Right lobe of liver (tissue), 6 donors: ENCODE data around the gene CFAP46. TPM values are rescaled to one million over a fixed set of nuclear protein-coding genes. Genes with fewer than 3 reads are reported as not detected.
A peak's percentile ranks its signal among the peaks of the same experiment; 100 is the strongest.

ENCODE experiments used
- ATAC-seq, 4 donors: fragments of 200-7000 bp; cut with Tn5 transposase; one replicate each; pipeline ENCODE4 v1.9.1; 2020; ENCODE audit warnings: mild to moderate bottlenecking in 4 of 4, moderate library complexity in 4 of 4
- DNase-seq, 3 donors: peaks; one replicate each; pipeline ENCODE4 v3.0.0-alpha.2; 2020
- H3K27ac ChIP-seq, 3 donors: fragments of 200-600 bp; one replicate each; pipeline ENCODE4 v1.8.0; 2022
- H3K27me3 ChIP-seq, 2 donors: fragments of 200-600 bp; one replicate each; pipeline ENCODE4 v1.8.0; 2022
- H3K36me3 ChIP-seq, 4 donors: fragments of 200-600 bp; sonication (generic) in 1 of 4; one replicate each; pipeline versions ENCODE4 v1.5.1 to v1.8.0; 2017 to 2022; ENCODE audit warnings: control low read depth in 1 of 4
- H3K4me1 ChIP-seq, 4 donors: fragments of 200-600 bp; sonication (generic) in 1 of 4; one replicate each; pipeline versions ENCODE4 v1.5.1 to v1.8.0; 2017 to 2022; ENCODE audit warnings: control low read depth in 1 of 4
- H3K4me3 ChIP-seq, 3 donors: fragments of 200-600 bp; one replicate each; pipeline ENCODE4 v1.8.0; 2022
- H3K9me3 ChIP-seq, 4 donors: fragments of 200-600 bp; sonication (generic) in 1 of 4; one replicate each; pipeline versions ENCODE4 v1.5.1 to v1.8.0; 2017 to 2022; ENCODE audit warnings: control low read depth in 1 of 4
- POLR2A ChIP-seq: fragments of 450-650 bp; IDR thresholded peaks from one replicate; pipeline ENCODE4 v1.6.1; 2017; ENCODE audit warnings: antibody characterized with exemption, mild to moderate bottlenecking
- WGBS: methylation state at CpG from one replicate; pipeline ENCODE4 v1.1.6; 2018; ENCODE audit warnings: low coverage, low lambda C conversion rate; ENCODE audit not compliant: insufficient coverage; ENCODE audit errors: missing lambda C conversion rate; 5-methylcytosine and 5-hydroxymethylcytosine counted together
- intact Hi-C, 2 donors: fragments of 100-400 bp; cut with DNase I; formaldehyde crosslinking; loops; one replicate each; pipeline versions ENCODE4 v1.11.2 to v1.14.1; 2022
- total RNA-seq, 6 experiments: library from RNA; depleted of rRNA in 2 of 6; stranded (reverse); fragments of >200 nt in 2 of 6; fragmentation: NEBNext Ultra II Directional in 3 of 6; extraction: Animal tissue kit (Norgen Biotek cat#: 25700) in 3 of 6; gene quantifications; one replicate each; pipeline versions ENCODE4 v1.1.0 to v1.2.4, GENCODE V29; 2016 to 2023
- TF ChIP-seq, protein P1 (sequence below), 4 donors: fragments of 200-600 bp in 3 of 4; fragments of 450-650 bp in 1 of 4; IDR thresholded peaks; one replicate each; pipeline versions ENCODE4 v1.5.1 to v1.8.0; 2016 to 2022; ENCODE audit warnings: antibody characterized with exemption in 4 of 4, mild to moderate bottlenecking in 2 of 4
- donor health status: DM: no; HTN: yes; CAD: no.
- donor health status: DM: no; HTN: no; CAD: no.
- donor health status: DM: no; HTN: no; CAD: no.
- donor health status: DM: no; HTN: yes; CAD: no.
- donor health status: DM: no; HTN: yes; CAD: no.

The CFAP46 gene
- total RNA-seq, 6 experiments from 2014 or later: 0.16 to 0.67 (median 0.32) TPM

DNA sequence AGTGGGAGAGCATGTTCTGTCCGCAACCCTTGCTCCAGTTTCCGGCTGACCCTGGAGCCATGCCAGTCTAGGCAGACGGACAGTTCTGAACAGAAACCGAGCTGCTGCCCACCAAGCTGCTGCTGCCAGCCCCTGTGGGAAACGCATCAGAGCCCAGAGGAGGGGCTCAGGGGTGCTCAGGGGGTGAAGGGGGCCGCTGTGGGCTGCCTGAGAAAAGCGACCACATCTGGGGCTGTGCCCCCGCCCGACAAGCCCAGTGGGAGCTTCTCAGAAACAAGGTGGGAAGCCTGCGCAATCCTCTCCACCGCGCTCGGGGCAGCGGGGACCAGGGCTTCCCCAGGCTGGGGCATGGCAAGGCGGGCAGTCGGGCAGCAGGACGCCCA is 38.8 kb upstream of the CFAP46 start:
- DNase-seq (peak in 1 of 3 donors; percentile 56), ATAC-seq (peak; percentile 35 to 41 (median 38))
- intact Hi-C loops: no loop called here
- Histone ChIP-seq H3K9me3 (no peaks in the 10 kb centered on the region), H3K36me3 (no peaks in the 10 kb centered on the region), H3K4me1 (no peaks in the 10 kb centered on the region), H3K4me3 (no peak overlapping the region), H3K27me3 (no peaks in the 10 kb centered on the region), H3K27ac (no peak overlapping the region)
- TF ChIP-seq, protein P1, sequence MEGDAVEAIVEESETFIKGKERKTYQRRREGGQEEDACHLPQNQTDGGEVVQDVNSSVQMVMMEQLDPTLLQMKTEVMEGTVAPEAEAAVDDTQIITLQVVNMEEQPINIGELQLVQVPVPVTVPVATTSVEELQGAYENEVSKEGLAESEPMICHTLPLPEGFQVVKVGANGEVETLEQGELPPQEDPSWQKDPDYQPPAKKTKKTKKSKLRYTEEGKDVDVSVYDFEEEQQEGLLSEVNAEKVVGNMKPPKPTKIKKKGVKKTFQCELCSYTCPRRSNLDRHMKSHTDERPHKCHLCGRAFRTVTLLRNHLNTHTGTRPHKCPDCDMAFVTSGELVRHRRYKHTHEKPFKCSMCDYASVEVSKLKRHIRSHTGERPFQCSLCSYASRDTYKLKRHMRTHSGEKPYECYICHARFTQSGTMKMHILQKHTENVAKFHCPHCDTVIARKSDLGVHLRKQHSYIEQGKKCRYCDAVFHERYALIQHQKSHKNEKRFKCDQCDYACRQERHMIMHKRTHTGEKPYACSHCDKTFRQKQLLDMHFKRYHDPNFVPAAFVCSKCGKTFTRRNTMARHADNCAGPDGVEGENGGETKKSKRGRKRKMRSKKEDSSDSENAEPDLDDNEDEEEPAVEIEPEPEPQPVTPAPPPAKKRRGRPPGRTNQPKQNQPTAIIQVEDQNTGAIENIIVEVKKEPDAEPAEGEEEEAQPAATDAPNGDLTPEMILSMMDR (IDR thresholded peaks at IDR 0.05): no peak
- no peak for TF ChIP-seq POLR2A
- WGBS: 33% methylated on average over 5 of the region's 17 CpGs

DNA sequence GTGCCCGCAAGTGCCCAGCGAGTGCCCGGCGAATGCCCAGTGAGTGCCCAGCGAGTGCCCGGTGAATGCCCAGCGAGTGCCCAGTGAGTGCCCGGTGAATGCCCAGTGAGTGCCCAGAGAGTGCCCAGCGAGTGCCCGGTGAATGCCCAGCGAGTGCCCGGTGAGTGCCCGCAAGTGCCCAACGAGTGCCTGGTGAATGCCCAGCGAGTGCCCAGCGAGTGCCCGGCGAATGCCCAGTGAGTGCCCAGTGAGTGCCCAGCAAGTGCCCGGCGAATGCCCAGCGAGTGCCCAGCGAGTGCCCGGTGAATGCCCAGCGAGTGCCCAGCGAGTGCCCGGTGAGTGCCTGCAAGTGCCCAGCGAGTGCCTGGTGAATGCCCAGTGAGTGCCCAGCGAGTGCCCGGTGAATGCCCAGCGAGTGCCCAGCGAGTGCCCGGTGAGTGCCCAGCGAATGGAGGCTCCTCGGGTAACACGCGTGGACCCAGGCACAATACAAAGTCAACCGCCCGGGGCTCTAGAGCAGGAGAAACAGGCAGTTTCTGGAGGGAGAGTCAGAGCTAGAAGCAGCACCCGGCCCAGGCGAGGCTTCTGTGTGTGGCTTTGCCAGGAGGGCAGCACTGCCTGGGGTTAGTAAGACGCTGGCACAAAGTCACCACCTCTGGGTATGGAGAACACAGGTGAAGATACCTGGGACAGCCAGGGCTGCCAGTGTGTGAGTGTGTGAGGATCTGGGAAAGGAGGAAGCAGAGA is 38.2 kb upstream of the CFAP46 start:
- intact Hi-C loops: no loop called here
- no peak for ATAC-seq

DNA sequence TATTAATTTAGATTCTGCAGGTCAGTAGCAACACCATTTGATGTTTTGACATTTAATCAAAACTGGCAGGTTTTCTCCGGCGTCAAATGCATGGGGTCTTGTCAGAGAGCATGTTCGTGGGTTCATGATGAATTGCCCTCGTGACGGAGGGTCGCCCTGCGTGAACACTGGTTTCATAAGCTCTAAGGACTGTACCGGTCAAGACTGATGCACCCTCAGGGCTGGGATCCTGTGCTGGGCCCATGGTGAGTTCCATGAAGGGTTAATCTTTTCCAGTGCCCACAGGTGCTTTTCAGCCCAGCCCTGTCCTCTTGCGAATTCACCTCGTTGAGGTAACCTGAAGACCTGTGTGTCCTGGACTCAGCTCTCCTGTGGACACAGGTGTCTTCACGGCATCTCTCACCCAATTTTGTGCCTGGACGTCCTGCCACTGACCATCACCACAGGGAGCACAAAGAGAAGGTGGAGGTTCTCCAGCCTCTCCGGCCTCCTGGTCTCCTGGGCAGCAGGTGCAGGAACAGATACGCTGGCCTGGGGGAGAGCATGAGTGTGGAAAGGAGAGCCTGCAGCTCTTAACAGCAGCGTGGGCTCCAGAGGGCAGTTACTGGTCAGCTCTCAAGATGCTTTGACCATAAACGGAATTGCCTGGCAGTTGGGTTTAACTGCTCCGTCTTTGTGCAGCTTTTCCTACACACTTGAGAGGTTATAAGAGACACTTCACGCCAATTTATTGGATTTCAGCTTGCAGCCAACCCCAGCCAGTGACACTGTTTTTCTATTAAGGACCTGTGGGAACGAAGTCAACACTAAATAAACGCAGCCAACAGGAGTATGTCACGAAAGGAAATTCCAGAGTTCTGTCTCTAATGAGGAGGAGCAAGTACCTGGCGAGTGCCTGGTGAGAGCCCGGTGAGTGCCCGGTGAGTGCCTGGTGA is 37.4 kb upstream of the CFAP46 start:
- no peak for TF ChIP-seq POLR2A
- TF ChIP-seq, protein P1 (IDR thresholded peaks at IDR 0.05): no peak
- H3K27ac ChIP-seq: no peak overlapping the region
- H3K36me3 ChIP-seq: no peaks in the 10 kb centered on the region
- intact Hi-C loops: no loop called here
- no peaks in the 10 kb centered on the region for H3K27me3 ChIP-seq
- no peaks in the 10 kb centered on the region for H3K4me1 ChIP-seq
- no peaks in the 10 kb centered on the region for H3K9me3 ChIP-seq
- DNase-seq (peak in 1 of 3 donors; percentile 28), ATAC-seq (no peak)
- WGBS: 45% methylated on average over 15 of the region's 24 CpGs
- no peak overlapping the region for H3K4me3 ChIP-seq

More for the DNA sequence above, 38.2 kb upstream of the CFAP46 start:
- TF ChIP-seq POLR2A: no peak
- TF ChIP-seq, protein P1 (IDR thresholded peaks at IDR 0.05): no peak
- Histone ChIP-seq H3K27me3 (no peaks in the 10 kb centered on the region), H3K27ac (no peak overlapping the region), H3K9me3 (no peaks in the 10 kb centered on the region), H3K4me3 (no peak overlapping the region), H3K4me1 (no peaks in the 10 kb centered on the region), H3K36me3 (no peaks in the 10 kb centered on the region)
- peak in 2 of 3 donors; percentile 27 to 37 for DNase-seq
- WGBS: 57% methylated on average over 1 of the region's 41 CpGs

DNA sequence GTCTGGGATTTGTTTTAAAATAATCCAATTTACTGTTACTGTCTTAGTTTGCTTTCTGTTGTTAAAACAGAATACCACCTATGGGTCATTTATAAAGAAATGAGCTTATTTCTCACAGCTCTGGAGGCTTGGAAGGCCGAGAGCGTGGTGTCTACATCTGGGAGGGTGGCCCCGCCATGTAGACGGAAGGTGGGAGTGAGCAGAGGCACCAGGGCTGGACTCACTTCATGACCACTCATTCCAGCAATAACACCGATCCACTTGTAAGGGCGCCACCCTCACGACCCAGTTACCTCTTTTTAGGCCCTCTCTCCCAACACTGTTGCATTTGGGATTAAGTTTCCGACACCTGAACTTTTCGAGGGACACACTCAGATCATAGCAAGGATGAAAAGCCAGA is 36.2 kb upstream of the CFAP46 start:
- no peak for ATAC-seq

More for the DNA sequence above, 36.2 kb upstream of the CFAP46 start:
- WGBS: 61% methylated on average over 9 of the region's 9 CpGs
- no peaks in the 10 kb centered on the region for H3K27me3 ChIP-seq
- no peaks in the 10 kb centered on the region for H3K9me3 ChIP-seq
- TF ChIP-seq, protein P1 (IDR thresholded peaks at IDR 0.05): no peak
- no peak for TF ChIP-seq POLR2A
- intact Hi-C loops: no loop called here
- H3K4me1 ChIP-seq: no peaks in the 10 kb centered on the region
- H3K27ac ChIP-seq: no peak overlapping the region
- H3K4me3 ChIP-seq: no peak overlapping the region
- H3K36me3 ChIP-seq: no peaks in the 10 kb centered on the region
- peak in 1 of 3 donors; percentile 17 for DNase-seq
